NT2/D1 (cell line): ENCODE data around the gene TNFAIP1.

Experiments
- DNase-seq: peaks from one replicate; pipeline ENCODE4 v3.0.0-alpha.2; 2011; ENCODE audit warnings: low read depth, low spot score
- H3K27me3 ChIP-seq: 2 replicates; pipeline ENCODE4 v1.6.0; 2011; ENCODE audit warnings: mild to moderate bottlenecking; ENCODE audit not compliant: insufficient read length, insufficient read depth
- H3K36me3 ChIP-seq: 2 replicates; pipeline ENCODE4 v1.6.1; 2011; ENCODE audit warnings: mild to moderate bottlenecking, low read length, mixed read lengths; ENCODE audit not compliant: insufficient read depth, insufficient read length
- H3K4me1 ChIP-seq: 2 replicates; pipeline ENCODE4 v1.5.1; 2011; ENCODE audit not compliant: insufficient read depth, insufficient read length
- H3K4me3 ChIP-seq: 2 replicates; pipeline ENCODE4 v1.5.1; 2011; ENCODE audit warnings: low read depth; ENCODE audit not compliant: insufficient read length
- H3K9ac ChIP-seq: 2 replicates; pipeline ENCODE4 v1.6.0; 2011; ENCODE audit warnings: low read depth; ENCODE audit not compliant: insufficient read length
- H3K9me3 ChIP-seq: 2 replicates; pipeline ENCODE4 v1.5.1; 2011; ENCODE audit warnings: mild to moderate bottlenecking, low read length; ENCODE audit not compliant: insufficient read depth
- SUZ12 ChIP-seq: IDR thresholded peaks from 2 replicates; pipeline ENCODE4 v1.6.1; 2011; ENCODE audit not compliant: insufficient read length, insufficient read depth; ENCODE audit errors: extremely low read depth
- YY1 ChIP-seq: IDR thresholded peaks from 2 replicates; pipeline ENCODE4 v1.6.1; 2011; ENCODE audit not compliant: insufficient read length, insufficient read depth
- ZNF274 ChIP-seq: IDR thresholded peaks from 2 replicates; pipeline ENCODE4 v1.6.1; 2011; ENCODE audit warnings: mild to moderate bottlenecking, low read depth, low read length

The TNFAIP1 gene

DNA sequence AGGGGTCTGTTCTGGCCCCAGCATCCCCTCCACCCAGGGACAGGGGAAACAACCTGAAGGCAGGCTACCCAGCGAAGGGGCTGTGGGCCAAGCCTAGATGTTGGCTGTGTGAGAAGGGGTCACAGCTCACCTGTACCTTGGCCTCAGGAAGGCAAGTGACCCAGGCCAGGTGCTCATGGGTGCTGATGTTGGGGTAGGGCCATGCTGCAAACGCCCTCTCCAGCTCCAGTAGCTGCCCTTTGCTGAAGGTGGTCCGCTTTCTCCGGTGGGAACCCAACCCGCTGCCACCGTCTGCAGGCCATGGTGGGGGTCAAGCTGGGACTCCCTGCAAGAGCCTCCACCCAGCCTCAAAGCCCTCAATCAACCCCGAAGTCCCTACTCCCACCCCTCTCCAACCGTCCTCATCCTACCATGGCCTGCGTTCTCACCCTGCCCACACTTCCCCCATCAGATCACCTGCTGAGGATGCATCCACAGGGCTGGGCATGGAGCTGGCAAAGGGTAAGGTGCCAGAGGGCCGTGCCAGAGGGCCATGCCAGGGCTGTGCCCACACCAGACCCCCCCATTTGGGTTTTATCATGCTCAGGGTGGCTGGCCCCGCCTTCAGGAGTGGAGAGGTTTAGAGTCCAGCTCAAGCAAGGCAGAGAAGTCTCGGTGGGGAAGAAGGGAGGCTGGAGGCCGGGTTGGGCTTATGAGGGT, 29.3 kb downstream of the TNFAIP1 start, which contains the start of gene SEBOX:
Gene SEBOX, minus strand, starts transcription at position 535 of the 699 bp plus-strand sequence. Its CDS starts 48 bp downstream, at position 487.
- H3K4me1 ChIP-seq: peaks cover 6% of the 10 kb centered on the region
- H3K9me3 ChIP-seq: no peaks in the 10 kb centered on the region
- peaks cover 62% of the 10 kb centered on the region for H3K36me3 ChIP-seq
- no peak within 1 kb of the TSS for H3K4me3 ChIP-seq
- DNase-seq: no peak
- H3K27me3 ChIP-seq: no peaks in the 10 kb centered on the region
- TF ChIP-seq SUZ12 (no peak), YY1 (no peak), ZNF274 (no peak)
- H3K9ac ChIP-seq: no peak within 1 kb of the TSS

DNA sequence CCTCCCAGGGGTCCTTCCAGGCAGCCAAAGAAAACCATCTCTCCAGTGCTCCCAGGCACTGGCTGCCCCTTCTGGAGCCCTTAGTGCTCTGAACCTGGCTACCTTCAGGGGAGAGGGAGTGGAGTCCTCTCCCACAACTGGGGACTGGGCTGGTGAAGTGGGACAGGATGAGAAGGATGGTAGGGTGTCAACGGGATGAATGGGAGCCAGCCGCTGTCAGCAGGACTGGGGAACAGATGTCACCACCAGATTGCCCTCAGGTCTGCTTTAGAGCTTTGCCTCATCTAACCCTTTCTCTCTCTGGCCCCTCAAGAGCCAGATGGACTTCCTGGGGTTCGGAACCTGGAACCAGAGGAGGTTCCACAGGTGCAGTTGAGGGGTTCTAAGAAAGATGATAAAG, 29.9 kb downstream of the TNFAIP1 start:
- no peak overlapping the region for H3K9ac ChIP-seq
- peaks cover 57% of the 10 kb centered on the region for H3K36me3 ChIP-seq
- no peak for TF ChIP-seq SUZ12
- TF ChIP-seq YY1: no peak
- no peak for TF ChIP-seq ZNF274

DNA sequence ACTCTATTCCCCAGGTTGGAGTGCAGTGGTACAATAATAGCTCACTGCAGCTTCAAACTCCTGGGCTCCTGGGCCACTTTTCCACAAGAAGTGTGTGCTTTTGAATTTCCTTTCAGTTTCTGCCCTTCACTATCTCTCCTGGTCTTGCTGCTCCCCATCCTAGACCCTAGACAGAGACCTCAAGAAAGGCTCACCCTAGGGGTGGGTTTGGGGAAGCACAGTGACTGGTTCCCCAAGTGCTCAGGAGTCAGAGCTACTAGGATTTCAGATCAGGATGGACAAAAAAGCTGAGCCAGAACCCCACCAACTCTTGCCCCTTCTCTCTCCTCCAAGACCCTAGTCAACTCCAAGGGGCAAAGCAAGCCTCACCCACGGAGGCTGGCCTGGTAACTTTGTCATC, 31.0 kb downstream of the TNFAIP1 start:
- Histone ChIP-seq H3K27me3 (peaks cover under 1% of the 10 kb centered on the region), H3K9ac (no peak overlapping the region), H3K4me3 (no peak overlapping the region), H3K36me3 (peaks cover 45% of the 10 kb centered on the region), H3K4me1 (peaks cover 13% of the 10 kb centered on the region), H3K9me3 (no peaks in the 10 kb centered on the region)
- DNase-seq: no peak
- no peak for TF ChIP-seq ZNF274

More for the DNA sequence above, 29.9 kb downstream of the TNFAIP1 start:
- Histone ChIP-seq H3K9me3 (no peaks in the 10 kb centered on the region), H3K27me3 (no peaks in the 10 kb centered on the region), H3K4me1 (peaks cover 10% of the 10 kb centered on the region), H3K4me3 (no peak overlapping the region)
- no peak for DNase-seq

DNA sequence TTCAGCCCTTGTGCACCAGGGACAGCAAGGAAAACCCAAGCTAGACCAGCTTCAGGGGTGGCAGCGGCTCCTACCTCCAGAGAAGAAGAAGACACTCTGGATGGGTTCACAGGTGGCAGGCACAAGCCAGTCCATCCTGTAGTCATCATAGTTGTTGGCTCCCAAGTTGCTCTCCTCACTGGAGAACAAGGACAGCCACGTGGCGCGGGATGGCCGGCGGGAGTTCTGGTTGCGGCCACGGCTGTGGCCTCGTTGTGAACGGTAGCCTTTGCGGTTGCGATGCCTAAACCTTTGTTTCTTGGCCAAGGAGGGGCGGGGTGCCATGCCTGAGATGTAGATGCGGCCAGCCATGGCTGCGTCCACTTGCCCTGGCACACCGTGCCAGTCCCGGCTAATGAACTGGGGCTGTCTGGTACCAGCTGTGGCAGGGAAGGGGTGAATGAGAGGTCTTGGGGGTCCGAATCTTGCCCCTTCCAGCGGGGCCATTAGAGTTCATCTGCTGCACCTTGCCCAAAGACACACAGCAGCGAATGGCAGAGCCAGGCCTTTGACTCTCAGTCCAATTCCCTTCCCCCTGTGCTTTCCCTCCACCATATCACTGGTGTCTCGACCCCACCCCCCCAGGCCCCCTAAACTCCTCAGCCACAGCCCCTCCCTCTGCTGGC, 32.2 kb downstream of the TNFAIP1 start:
- Histone ChIP-seq H3K36me3 (peaks cover 35% of the 10 kb centered on the region), H3K4me3 (no peak overlapping the region), H3K27me3 (peaks cover 12% of the 10 kb centered on the region), H3K9me3 (no peaks in the 10 kb centered on the region), H3K4me1 (peaks cover 17% of the 10 kb centered on the region), H3K9ac (no peak overlapping the region)
- no peak for TF ChIP-seq ZNF274
- no peak for TF ChIP-seq SUZ12
- no peak for TF ChIP-seq YY1
- no peak for DNase-seq

DNA sequence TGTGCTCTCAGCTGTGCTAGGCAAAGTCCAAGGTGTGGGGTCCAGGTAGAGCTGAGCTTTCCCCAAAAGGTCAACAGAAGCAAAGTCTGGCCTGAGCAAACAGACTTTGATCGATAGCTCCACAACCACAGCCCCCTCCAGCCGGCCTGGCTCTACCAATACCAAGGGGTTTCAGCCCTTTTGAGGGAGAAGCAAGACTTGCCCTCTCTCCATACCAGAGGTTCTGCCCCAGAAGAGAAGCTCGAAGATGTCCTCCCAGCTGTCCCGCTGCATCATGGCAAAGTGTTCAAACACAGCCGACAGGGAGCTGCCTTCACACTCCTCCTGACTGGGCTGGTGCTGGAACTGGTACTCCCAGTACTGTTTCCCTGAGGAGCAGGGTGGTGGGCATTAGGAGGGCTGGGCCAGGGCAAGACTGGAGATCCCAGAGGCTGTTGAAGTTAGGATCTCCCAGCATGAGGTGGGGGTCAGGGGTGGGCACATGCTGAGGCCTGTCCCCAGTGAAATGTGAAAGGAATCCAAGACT, 32.8 kb downstream of the TNFAIP1 start:
- H3K27me3 ChIP-seq: peaks cover 18% of the 10 kb centered on the region
- peaks cover 29% of the 10 kb centered on the region for H3K36me3 ChIP-seq
- no peak overlapping the region for H3K4me3 ChIP-seq
- TF ChIP-seq ZNF274 (no peak), YY1 (no peak), SUZ12 (no peak)
- H3K9ac ChIP-seq: no peak overlapping the region
- DNase-seq: no peak
- H3K9me3 ChIP-seq: no peaks in the 10 kb centered on the region
- peaks cover 17% of the 10 kb centered on the region for H3K4me1 ChIP-seq

DNA sequence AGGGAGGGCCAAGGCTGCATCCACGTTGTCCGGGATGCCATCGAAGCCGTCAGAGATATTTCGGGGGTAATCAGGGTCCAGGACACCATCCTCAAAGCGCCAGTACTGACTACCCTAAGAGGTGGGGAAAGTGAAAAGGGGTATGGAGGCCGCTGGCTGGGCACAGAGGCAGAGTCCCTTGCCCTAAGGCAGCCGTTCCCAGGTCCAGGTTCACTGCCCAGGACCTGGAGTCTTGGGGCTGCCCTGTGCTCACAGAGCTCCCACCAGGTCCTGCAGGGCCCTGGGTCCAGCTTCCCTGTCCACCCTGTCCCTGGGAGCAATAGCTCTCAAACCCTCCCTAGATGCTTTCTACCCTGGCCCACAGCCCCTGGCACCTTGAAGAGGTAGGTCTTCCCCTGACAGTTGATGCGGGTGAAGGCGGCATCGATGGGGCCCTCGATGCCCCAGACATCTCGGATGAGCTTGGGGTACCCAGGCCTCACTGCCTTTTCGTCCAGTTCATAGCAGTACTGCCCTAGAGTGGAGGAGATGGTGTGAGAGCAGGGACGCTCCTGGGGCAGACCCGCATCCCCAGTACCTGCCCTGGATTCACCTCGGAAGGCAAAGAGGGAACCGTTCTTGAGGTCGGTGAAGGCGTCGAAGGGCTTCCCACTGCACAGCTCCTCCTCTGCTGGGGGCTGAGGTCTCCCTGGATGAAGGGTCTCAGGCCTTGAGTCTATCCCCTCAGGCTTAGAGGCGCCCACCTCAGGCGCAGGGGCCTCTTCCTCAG, 33.5 kb downstream of the TNFAIP1 start:
- Histone ChIP-seq H3K9ac (no peak overlapping the region), H3K9me3 (no peaks in the 10 kb centered on the region), H3K4me1 (peaks cover 17% of the 10 kb centered on the region), H3K27me3 (peaks cover 22% of the 10 kb centered on the region), H3K36me3 (peaks cover 22% of the 10 kb centered on the region), H3K4me3 (no peak overlapping the region)
- TF ChIP-seq ZNF274 (no peak), YY1 (no peak), SUZ12 (no peak)
- no peak for DNase-seq

DNA sequence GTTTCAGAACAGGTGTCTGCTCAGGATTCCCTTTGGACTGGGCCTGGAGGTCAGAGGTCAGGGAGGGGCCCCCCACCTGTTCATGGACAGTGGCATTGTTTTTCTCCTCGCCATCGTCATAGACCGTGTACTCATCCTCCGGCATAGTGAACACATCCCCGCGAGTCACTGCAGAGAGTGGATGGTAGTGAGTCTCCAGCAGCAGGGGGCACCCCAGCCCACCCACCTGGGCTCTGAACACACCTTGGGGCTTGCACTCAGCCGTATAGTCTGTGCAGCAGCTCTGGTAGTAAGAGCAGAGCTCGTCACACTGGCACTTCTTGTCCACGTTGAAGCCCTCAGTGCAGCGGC, 34.1 kb downstream of the TNFAIP1 start:
- Histone ChIP-seq H3K4me3 (no peak overlapping the region), H3K4me1 (peaks cover 17% of the 10 kb centered on the region), H3K9me3 (no peaks in the 10 kb centered on the region), H3K9ac (peak overlapping the region; percentile 6), H3K36me3 (peaks cover 16% of the 10 kb centered on the region), H3K27me3 (peaks cover 22% of the 10 kb centered on the region)
- DNase-seq: no peak
- TF ChIP-seq YY1: no peak
- TF ChIP-seq ZNF274: no peak
- TF ChIP-seq SUZ12: no peak
